LoVo (cell line): ENCODE results near the gene TRIM33.
A peak's percentile ranks its signal among the peaks of the same experiment; 100 is the strongest.

Experiments
- DNase-seq: peaks from one replicate; pipeline ENCODE4 v3.0.0-alpha.2; 2016; ENCODE audit warnings: low spot score

The TRIM33 gene

GRCh38 chr1:114349891-114350605, 161.0 kb downstream of the TRIM33 start:
- no peak for DNase-seq

- DNase-seq, result no peak
Observed at GRCh38 chr1:114347431-114348209, 163.4 kb downstream of the TRIM33 start.

GRCh38 chr1:114346480-114347029, 164.4 kb downstream of the TRIM33 start:
- peak; percentile 97 for DNase-seq

- no peak for DNase-seq
Observed at GRCh38 chr1:114345930-114346479, 165.0 kb downstream of the TRIM33 start.

- no peak for DNase-seq
Observed at GRCh38 chr1:114344656-114345055, 166.3 kb downstream of the TRIM33 start.
